Measurements from ENCODE around the gene TAF9.
"Not testable (repeated sequence)": the region's sequence is repeated elsewhere in the genome, so short reads cannot be mapped to it uniquely, and the experiment has no call there.

Gene TAF9

GRCh38 chr5:69369340-69370121 lies at the start of gene TAF9, which contains the start of the genes AK6 and RAD17:
Gene TAF9 (minus strand): TSS chr5:69369520. CDS start chr5:69365737, 3,783 bp downstream.
Gene AK6 (minus strand): TSS chr5:69369520. CDS start chr5:69369490, 30 bp downstream.
Gene RAD17 (plus strand): TSS chr5:69369818. CDS start chr5:69372209, 2,391 bp downstream.
- DNase-seq (ENCODE audit: low spot score), result peak; percentile 73

- no peak for DNase-seq (ENCODE audit: low spot score)
Observed at GRCh38 chr5:69418554-69418953, 49.2 kb upstream of the TAF9 start.

- DNase-seq (ENCODE audit: low spot score), result no peak
Observed at GRCh38 chr5:69416699-69417098, 47.4 kb upstream of the TAF9 start.

GRCh38 chr5:69416180-69416579 lies 46.9 kb upstream of the TAF9 start:
- no peak for DNase-seq (ENCODE audit: low spot score)

- DNase-seq (ENCODE audit: low spot score), result peak; percentile 27
Observed at GRCh38 chr5:69415584-69415958, 46.3 kb upstream of the TAF9 start.

- DNase-seq (ENCODE audit: low spot score), result peak; percentile 69
Observed at GRCh38 chr5:69414885-69415583, 45.7 kb upstream of the TAF9 start, which contains the start of gene MARVELD2. Gene MARVELD2 (plus strand): TSS chr5:69415116. CDS start chr5:69419386, 4,270 bp downstream.

GRCh38 chr5:69404659-69405330 lies 35.5 kb upstream of the TAF9 start:
- no peak for DNase-seq (ENCODE audit: low spot score)

- no peak for DNase-seq (ENCODE audit: low spot score)
Observed at GRCh38 chr5:69378376-69378775, 9.1 kb upstream of the TAF9 start.

GRCh38 chr5:69374911-69375446 lies 5.7 kb upstream of the TAF9 start:
- no peak for DNase-seq (ENCODE audit: low spot score)

GRCh38 chr5:69372394-69372793 lies 3.1 kb upstream of the TAF9 start:
- no peak for DNase-seq (ENCODE audit: low spot score)

- not testable (repeated sequence) for DNase-seq (ENCODE audit: low spot score)
Observed at GRCh38 chr5:69370335-69370734, 1.0 kb upstream of the TAF9 start.

GRCh38 chr5:69368458-69369339 lies 621 bp downstream of the TAF9 start:
- DNase-seq (ENCODE audit: low spot score), result peak; percentile 29

GRCh38 chr5:69367697-69368279 lies 1.5 kb downstream of the TAF9 start:
- no peak for DNase-seq (ENCODE audit: low spot score)

GRCh38 chr5:69364850-69365249 lies 4.5 kb downstream of the TAF9 start:
- DNase-seq (ENCODE audit: low spot score), result no peak

- DNase-seq (ENCODE audit: low spot score), result peak; percentile 19
Observed at GRCh38 chr5:69364414-69364813, 4.9 kb downstream of the TAF9 start.

GRCh38 chr5:69360442-69360841 lies 8.9 kb downstream of the TAF9 start:
- DNase-seq (ENCODE audit: low spot score), result no peak

GRCh38 chr5:69359699-69360098 lies 9.6 kb downstream of the TAF9 start:
- DNase-seq (ENCODE audit: low spot score), result no peak

- no peak for DNase-seq (ENCODE audit: low spot score)
Observed at GRCh38 chr5:69350664-69351063, 18.7 kb downstream of the TAF9 start.

GRCh38 chr5:69343083-69343482 lies 26.2 kb downstream of the TAF9 start:
- no peak for DNase-seq (ENCODE audit: low spot score)

GRCh38 chr5:69341520-69342161 lies 27.7 kb downstream of the TAF9 start:
- DNase-seq (ENCODE audit: low spot score), result no peak
